IMR-90 (cell line): ENCODE data around the gene PRF1. TPM values are rescaled to one million over a fixed set of nuclear protein-coding genes. Genes with fewer than 3 reads are reported as not detected.

ENCODE experiments used
- ATAC-seq: fragments of 200-7000 bp; cut with Tn5 transposase; 2 replicates; pipeline ENCODE4 v1.9.1; 2020; ENCODE audit warnings: low read depth, mild to moderate bottlenecking, moderate library complexity
- BruUV-seq: library from RNA; stranded (reverse); fragments of 400-500 nt; replicated peaks from 2 replicates; lab custom pipeline; 2021; lab: Mats Ljungman, UMichigan
- CTCF ChIA-PET: fragments of 300-600 bp; formaldehyde crosslinking; extraction: SDS; loops from one replicate; lab custom pipeline; 2021; ENCODE audit warnings: antibody characterized with exemption; lab: Yijun Ruan, JAX
- POLR2A ChIA-PET: fragments of 300-600 bp; sonication (Branson Sonifier 250); formaldehyde crosslinking; loops from one replicate; lab custom pipeline; 2022; ENCODE audit warnings: antibody characterized with exemption; ENCODE audit not compliant: unreplicated experiment; lab: Charles Lee
- DNase-seq: peaks from one replicate; pipeline ENCODE4 v3.0.0; 2013
- H2AFZ ChIP-seq: replicated peaks from 2 replicates; pipeline ENCODE3; 2013; ENCODE audit warnings: low read length, mild to moderate bottlenecking; ENCODE audit not compliant: poor library complexity
- H2AK5ac ChIP-seq: 2 replicates; pipeline ENCODE4 v1.6.1; 2013; ENCODE audit warnings: low read depth, low read length, inconsistent platforms
- H2AK9ac ChIP-seq: replicated peaks from 2 replicates; pipeline ENCODE3; 2013; ENCODE audit warnings: mild to moderate bottlenecking, low read depth, low read length, moderate library complexity; ENCODE audit not compliant: poor library complexity
- H2BK120ac ChIP-seq: 2 replicates; pipeline ENCODE4 v1.6.1; 2013; ENCODE audit warnings: low read depth, low read length, inconsistent platforms
- H2BK15ac ChIP-seq: 3 replicates; pipeline ENCODE4 v1.6.1; 2013; ENCODE audit warnings: low read depth, low read length, inconsistent platforms
- H2BK20ac ChIP-seq: 2 replicates; pipeline ENCODE4 v1.6.1; 2013; ENCODE audit warnings: low read depth, mild to moderate bottlenecking, inconsistent platforms, low read length, moderate library complexity
- H2BK5ac ChIP-seq: 2 replicates; pipeline ENCODE4 v1.6.1; 2013; ENCODE audit warnings: mild to moderate bottlenecking, low read depth, low read length, inconsistent platforms; ENCODE audit not compliant: poor library complexity, severe bottlenecking
- H3K14ac ChIP-seq: replicated peaks from 2 replicates; pipeline ENCODE4 v1.6.1; 2013; ENCODE audit warnings: low read depth, low read length, inconsistent platforms
- H3K18ac ChIP-seq: 2 replicates; pipeline ENCODE4 v1.6.1; 2013; ENCODE audit warnings: low read depth, low read length, control low read depth
- H3K23ac ChIP-seq: 2 replicates; pipeline ENCODE4 v1.6.1; 2013; ENCODE audit warnings: low read depth, low read length, inconsistent platforms
- H3K27ac ChIP-seq: 2 replicates; pipeline ENCODE4 v1.5.1; 2013; ENCODE audit warnings: mild to moderate bottlenecking, control low read depth, low read length; ENCODE audit not compliant: insufficient read depth
- H3K27me3 ChIP-seq: 2 replicates; pipeline ENCODE4 v1.6.1; 2013; ENCODE audit warnings: low read length; ENCODE audit not compliant: control insufficient read depth, insufficient read depth
- H3K36me3 ChIP-seq: 2 replicates; pipeline ENCODE4 v1.6.1; 2013; ENCODE audit warnings: low read length, mixed read lengths; ENCODE audit not compliant: control insufficient read depth, insufficient read depth
- H3K4ac ChIP-seq: 2 replicates; pipeline ENCODE4 v1.6.1; 2013; ENCODE audit warnings: low read depth, low read length, inconsistent platforms
- H3K4me1 ChIP-seq: 2 replicates; pipeline ENCODE4 v1.6.1; 2013; ENCODE audit warnings: low read length, mixed read lengths; ENCODE audit not compliant: control insufficient read depth, insufficient read depth
- H3K4me2 ChIP-seq: 2 replicates; pipeline ENCODE4 v1.6.1; 2013; ENCODE audit warnings: low read depth, mild to moderate bottlenecking, control low read depth, low read length, moderate library complexity
- H3K4me3 ChIP-seq: 2 replicates; pipeline ENCODE4 v1.5.1; 2013; ENCODE audit warnings: low read depth, mild to moderate bottlenecking, control low read depth, low read length, moderate library complexity; ENCODE audit not compliant: insufficient read depth
- H3K56ac ChIP-seq: 2 replicates; pipeline ENCODE4 v1.6.1; 2013; ENCODE audit warnings: low read length, inconsistent platforms; ENCODE audit not compliant: insufficient read depth; ENCODE audit errors: extremely low read depth
- H3K79me1 ChIP-seq, 2 experiments: 2 replicates each; pipeline ENCODE4 v1.6.1; 2013; ENCODE audit warnings: low read length in 2 of 2, inconsistent platforms in 1 of 2, low read depth in 1 of 2
- H3K9ac ChIP-seq: 2 replicates; pipeline ENCODE4 v1.6.1; 2013; ENCODE audit warnings: low read depth, low read length, control low read depth
- H3K9me1 ChIP-seq: 2 replicates; pipeline ENCODE4 v1.6.1; 2013; ENCODE audit warnings: low read length, inconsistent platforms; ENCODE audit not compliant: insufficient read depth
- H3K9me3 ChIP-seq: 2 replicates; pipeline ENCODE4 v1.6.1; 2013; ENCODE audit warnings: low read length; ENCODE audit not compliant: control insufficient read depth, insufficient read depth
- H4K20me1 ChIP-seq: 2 replicates; pipeline ENCODE4 v1.6.1; 2013; ENCODE audit warnings: low read length, inconsistent platforms; ENCODE audit not compliant: insufficient read depth
- H4K5ac ChIP-seq: 2 replicates; pipeline ENCODE4 v1.6.1; 2013; ENCODE audit warnings: mild to moderate bottlenecking, low read depth, low read length, control low read depth
- H4K8ac ChIP-seq, 2 experiments: 2 replicates each; pipeline ENCODE4 v1.6.1; 2013; ENCODE audit warnings: low read depth in 2 of 2, low read length in 2 of 2, control low read depth in 1 of 2, inconsistent platforms in 1 of 2
- H4K91ac ChIP-seq: 2 replicates; pipeline ENCODE4 v1.6.1; 2013; ENCODE audit warnings: low read depth, low read length, inconsistent platforms; ENCODE audit not compliant: insufficient read depth
- BHLHE40 ChIP-seq: fragments of 150-350 bp; IDR thresholded peaks from 2 replicates; pipeline ENCODE4 v1.6.1; 2016; ENCODE audit warnings: mild to moderate bottlenecking, low read depth, low read length
- CEBPB ChIP-seq: IDR thresholded peaks from 2 replicates; pipeline ENCODE4 v1.6.1; 2012; ENCODE audit warnings: low read depth, low read length, improper control_type of control experiment
- CHD1 ChIP-seq: IDR thresholded peaks from 2 replicates; pipeline ENCODE4 v1.6.1; 2012; ENCODE audit warnings: low read depth, low read length, improper control_type of control experiment
- FOS ChIP-seq: fragments of 150-350 bp; IDR thresholded peaks from 2 replicates; pipeline ENCODE4 v1.6.1; 2016; ENCODE audit warnings: low read depth, low read length
- MAFK ChIP-seq: IDR thresholded peaks from 2 replicates; pipeline ENCODE4 v1.6.1; 2012; ENCODE audit warnings: low read depth, low read length, improper control_type of control experiment
- MAZ ChIP-seq: IDR thresholded peaks from 2 replicates; pipeline ENCODE4 v1.6.1; 2012; ENCODE audit warnings: low read depth, mild to moderate bottlenecking, low read length, improper control_type of control experiment, moderate library complexity, borderline replicate concordance
- MXI1 ChIP-seq: IDR thresholded peaks from 2 replicates; pipeline ENCODE4 v1.6.1; 2012; ENCODE audit warnings: low read depth, mild to moderate bottlenecking, low read length, moderate library complexity, borderline replicate concordance
- NFE2L2 ChIP-seq: fragments of 150-350 bp; IDR thresholded peaks from 2 replicates; pipeline ENCODE4 v1.6.1; 2016; ENCODE audit warnings: low read depth, mild to moderate bottlenecking, low read length
- POLR2A ChIP-seq: IDR thresholded peaks from 2 replicates; pipeline ENCODE4 v1.6.1; 2012; ENCODE audit warnings: mild to moderate bottlenecking, low read depth, low read length
- RCOR1 ChIP-seq: IDR thresholded peaks from 2 replicates; pipeline ENCODE4 v1.6.1; 2012; ENCODE audit warnings: mild to moderate bottlenecking, low read length, improper control_type of control experiment; ENCODE audit not compliant: insufficient replicate concordance
- RFX5 ChIP-seq: IDR thresholded peaks from 2 replicates; pipeline ENCODE4 v1.8.0; 2012; ENCODE audit warnings: low read depth, mild to moderate bottlenecking, low read length, moderate library complexity
- SMC3 ChIP-seq: fragments of 150-350 bp; IDR thresholded peaks from 2 replicates; pipeline ENCODE4 v1.6.1; 2016; ENCODE audit warnings: low read depth, mild to moderate bottlenecking, antibody characterized with exemption, low read length, moderate library complexity
- WGBS, 2 experiments: methylation state at CpG; one replicate each; pipeline versions ENCODE4 v1.1.5 to v1.1.7; 2013; ENCODE audit warnings: missing lambda C conversion rate in 2 of 2; ENCODE audit not compliant: insufficient read length in 1 of 2; ENCODE audit errors: extremely low coverage in 2 of 2; 5-methylcytosine and 5-hydroxymethylcytosine counted together
- dilution Hi-C: fragments of 300-500 bp; cut with HindIII; formaldehyde crosslinking; loops from one replicate; pipeline ENCODE4 v1.14.3; 2018; ENCODE audit warnings: low sequenced_read_pairs; ENCODE audit not compliant: unreplicated experiment
- in situ Hi-C: fragments of 300-500 bp; cut with MboI; formaldehyde crosslinking; loops from 3 replicates; pipeline ENCODE4 v1.14.3; 2019; ENCODE audit warnings: low sequenced_read_pairs, inconsistent platforms, mixed read lengths
- intact Hi-C: fragments of 100-400 bp; cut with micrococcal nuclease; formaldehyde crosslinking; loops from 2 replicates; pipeline ENCODE4 v1.10.0; 2022
- polyA plus RNA-seq, 3 experiments: library from polyadenylated mRNA; depleted of rRNA; stranded (reverse); fragments of >200 nt; gene quantifications; 2 replicates each; pipeline ENCODE4 v1.2.3, GENCODE V29; 2012; ENCODE audit warnings: low replicate concordance in 1 of 3
- total RNA-seq: library from RNA; depleted of rRNA; stranded (reverse); fragments of >200 nt; gene quantifications from 2 replicates; pipeline ENCODE4 v1.2.3, GENCODE V29; 2012
- TF ChIP-seq, protein P1 (sequence below): fragments of 150-350 bp; IDR thresholded peaks from 2 replicates; pipeline ENCODE4 v1.6.1; 2016; ENCODE audit warnings: low read depth, mild to moderate bottlenecking, low read length, moderate library complexity, borderline replicate concordance
- TF ChIP-seq, protein P2 (sequence below): conservative IDR thresholded peaks from 2 replicates; pipeline ENCODE4 v1.5.1; 2012; ENCODE audit warnings: mild to moderate bottlenecking, low read depth, low read length, improper control_type of control experiment
- TF ChIP-seq, protein P3 (sequence below): fragments of 150-350 bp; IDR thresholded peaks from 2 replicates; pipeline ENCODE4 v1.6.1; 2017; ENCODE audit warnings: mild to moderate bottlenecking, antibody characterized with exemption, low read length, low read depth

Gene PRF1
- total and polyA plus RNA-seq, 2 of the 4 experiments (the other 2 are of a cell fraction), result not detected

DNA sequence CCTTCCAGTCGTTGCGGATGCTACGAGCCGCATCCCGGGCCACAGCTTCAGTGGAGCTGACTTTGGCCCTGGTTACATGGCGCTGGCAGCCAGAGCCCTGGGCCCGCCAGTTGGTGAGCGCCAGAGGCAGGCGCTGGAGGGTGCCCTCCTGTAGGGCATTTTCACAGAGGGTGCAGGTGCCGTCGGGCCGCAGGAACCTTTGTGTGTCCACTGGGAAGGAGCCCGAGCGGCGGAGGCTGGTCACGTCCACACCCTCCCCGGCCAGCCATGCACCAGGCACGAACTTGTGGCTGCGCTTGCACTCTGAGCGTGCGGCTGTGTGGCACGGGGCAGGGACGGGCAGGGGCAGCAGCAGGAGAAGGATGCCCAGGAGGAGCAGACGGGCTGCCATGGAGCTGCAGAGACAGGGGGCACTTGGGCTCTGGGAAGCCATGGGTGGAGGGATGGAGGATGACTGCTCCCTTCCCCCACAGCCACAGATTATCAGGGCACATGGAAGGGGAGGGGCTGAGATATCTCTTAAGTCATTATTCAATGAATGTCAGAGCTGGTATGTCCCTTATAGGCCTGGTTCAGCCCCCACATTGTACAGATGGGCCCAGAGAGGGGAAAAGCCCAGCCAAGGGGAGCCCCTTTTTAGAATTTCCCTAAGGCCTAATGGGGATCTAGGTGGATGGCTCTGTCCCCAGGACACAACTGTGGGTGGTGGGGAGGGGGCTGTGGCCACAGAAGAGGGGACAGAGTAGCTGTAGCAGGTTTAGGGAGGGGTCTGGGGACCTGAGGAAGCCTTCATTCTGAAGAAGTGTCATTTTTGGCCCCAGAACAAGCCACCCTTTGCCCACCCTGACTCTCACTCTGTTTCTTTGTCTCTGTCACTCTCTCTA, 1.8 kb downstream of the PRF1 start:
- no peak overlapping the region for H2BK120ac ChIP-seq
- peak overlapping the region; percentile 28 for H2AK9ac ChIP-seq
- H3K4me2 ChIP-seq, result no peak overlapping the region
- no peaks in the 10 kb centered on the region for H4K20me1 ChIP-seq
- no peak overlapping the region for H3K14ac ChIP-seq
- H3K27ac ChIP-seq, result no peak overlapping the region
- no peaks in the 10 kb centered on the region for H3K9me1 ChIP-seq
- no peak overlapping the region for H2BK15ac ChIP-seq
- no peak overlapping the region for H4K91ac ChIP-seq
- WGBS, 2 experiments, result 85% methylated on average over 17 of the region's 24 CpGs; no CpG with 5 or more reads in 1 of the 2 experiments
- H3K4me3 ChIP-seq, result no peak overlapping the region
- no peak for ATAC-seq
- no peak overlapping the region for H3K18ac ChIP-seq
- no peak overlapping the region for H2BK5ac ChIP-seq
- no peak overlapping the region for H4K8ac ChIP-seq
- H2AFZ ChIP-seq, result no peak overlapping the region
- no peak overlapping the region for H2AK5ac ChIP-seq
- H3K4me1 ChIP-seq, result no peaks in the 10 kb centered on the region
- no peaks in the 10 kb centered on the region for H3K79me1 ChIP-seq
- H3K4ac ChIP-seq, result no peak overlapping the region
- peaks cover 22% of the 10 kb centered on the region for H3K27me3 ChIP-seq
- no peak overlapping the region for H4K5ac ChIP-seq
- H3K9me3 ChIP-seq, result no peaks in the 10 kb centered on the region
- H3K56ac ChIP-seq, result no peak overlapping the region
- dilution Hi-C loops (no loop called here), intact Hi-C loops (no loop called here), in situ Hi-C loops (no loop called here)
- H3K23ac ChIP-seq, result no peak overlapping the region
- no peak for DNase-seq
- BruUV-seq, result no TSS peak
- no peak overlapping the region for H2BK20ac ChIP-seq
- ChIA-PET CTCF (interaction anchor here (0.6 kb wide), 1 partner anchor 42 kb away, joined by 5 read pairs; no protein-coding TSS in a partner anchor), POLR2A (no interaction called here)
- no peak overlapping the region for H3K9ac ChIP-seq
- H3K36me3 ChIP-seq, result no peaks in the 10 kb centered on the region
- TF ChIP-seq POLR2A, result no peak
- TF ChIP-seq RCOR1, result no peak
- no peak for TF ChIP-seq FOS
- no peak for TF ChIP-seq BHLHE40
- no peak for TF ChIP-seq NFE2L2
- TF ChIP-seq, protein P1, sequence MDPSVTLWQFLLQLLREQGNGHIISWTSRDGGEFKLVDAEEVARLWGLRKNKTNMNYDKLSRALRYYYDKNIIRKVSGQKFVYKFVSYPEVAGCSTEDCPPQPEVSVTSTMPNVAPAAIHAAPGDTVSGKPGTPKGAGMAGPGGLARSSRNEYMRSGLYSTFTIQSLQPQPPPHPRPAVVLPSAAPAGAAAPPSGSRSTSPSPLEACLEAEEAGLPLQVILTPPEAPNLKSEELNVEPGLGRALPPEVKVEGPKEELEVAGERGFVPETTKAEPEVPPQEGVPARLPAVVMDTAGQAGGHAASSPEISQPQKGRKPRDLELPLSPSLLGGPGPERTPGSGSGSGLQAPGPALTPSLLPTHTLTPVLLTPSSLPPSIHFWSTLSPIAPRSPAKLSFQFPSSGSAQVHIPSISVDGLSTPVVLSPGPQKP, result no peak
- TF ChIP-seq, protein P2, sequence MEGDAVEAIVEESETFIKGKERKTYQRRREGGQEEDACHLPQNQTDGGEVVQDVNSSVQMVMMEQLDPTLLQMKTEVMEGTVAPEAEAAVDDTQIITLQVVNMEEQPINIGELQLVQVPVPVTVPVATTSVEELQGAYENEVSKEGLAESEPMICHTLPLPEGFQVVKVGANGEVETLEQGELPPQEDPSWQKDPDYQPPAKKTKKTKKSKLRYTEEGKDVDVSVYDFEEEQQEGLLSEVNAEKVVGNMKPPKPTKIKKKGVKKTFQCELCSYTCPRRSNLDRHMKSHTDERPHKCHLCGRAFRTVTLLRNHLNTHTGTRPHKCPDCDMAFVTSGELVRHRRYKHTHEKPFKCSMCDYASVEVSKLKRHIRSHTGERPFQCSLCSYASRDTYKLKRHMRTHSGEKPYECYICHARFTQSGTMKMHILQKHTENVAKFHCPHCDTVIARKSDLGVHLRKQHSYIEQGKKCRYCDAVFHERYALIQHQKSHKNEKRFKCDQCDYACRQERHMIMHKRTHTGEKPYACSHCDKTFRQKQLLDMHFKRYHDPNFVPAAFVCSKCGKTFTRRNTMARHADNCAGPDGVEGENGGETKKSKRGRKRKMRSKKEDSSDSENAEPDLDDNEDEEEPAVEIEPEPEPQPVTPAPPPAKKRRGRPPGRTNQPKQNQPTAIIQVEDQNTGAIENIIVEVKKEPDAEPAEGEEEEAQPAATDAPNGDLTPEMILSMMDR, result no peak
- no peak for TF ChIP-seq CEBPB
- no peak for TF ChIP-seq CHD1
- no peak for TF ChIP-seq SMC3
- TF ChIP-seq, protein P3, sequence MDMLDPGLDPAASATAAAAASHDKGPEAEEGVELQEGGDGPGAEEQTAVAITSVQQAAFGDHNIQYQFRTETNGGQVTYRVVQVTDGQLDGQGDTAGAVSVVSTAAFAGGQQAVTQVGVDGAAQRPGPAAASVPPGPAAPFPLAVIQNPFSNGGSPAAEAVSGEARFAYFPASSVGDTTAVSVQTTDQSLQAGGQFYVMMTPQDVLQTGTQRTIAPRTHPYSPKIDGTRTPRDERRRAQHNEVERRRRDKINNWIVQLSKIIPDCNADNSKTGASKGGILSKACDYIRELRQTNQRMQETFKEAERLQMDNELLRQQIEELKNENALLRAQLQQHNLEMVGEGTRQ, result no peak
- TF ChIP-seq MAFK, result no peak
- no peak for TF ChIP-seq MXI1
- TF ChIP-seq MAZ, result no peak
- no peak for TF ChIP-seq RFX5
